Astrocyte of the spinal cord (primary cell): ENCODE results near the gene KBTBD8.

Experiments
- DNase-seq: peaks from one replicate; pipeline ENCODE4 v3.0.0; 2011; ENCODE audit warnings: low read depth, low spot score
- H3K4me3 ChIP-seq: 2 replicates; pipeline ENCODE4 v1.5.1; 2011; ENCODE audit warnings: low read depth, mild to moderate bottlenecking, low read length, moderate library complexity
- in situ Hi-C: cut with HindIII; loops from 2 replicates; pipeline ENCODE4 v1.10.0; 2017; ENCODE audit warnings: low sequenced_read_pairs
- TF ChIP-seq, protein P1 (sequence below): IDR thresholded peaks from 2 replicates; pipeline ENCODE4 v1.5.1; 2012; ENCODE audit warnings: low read depth, mild to moderate bottlenecking, low read length, inconsistent platforms

Gene KBTBD8

DNA sequence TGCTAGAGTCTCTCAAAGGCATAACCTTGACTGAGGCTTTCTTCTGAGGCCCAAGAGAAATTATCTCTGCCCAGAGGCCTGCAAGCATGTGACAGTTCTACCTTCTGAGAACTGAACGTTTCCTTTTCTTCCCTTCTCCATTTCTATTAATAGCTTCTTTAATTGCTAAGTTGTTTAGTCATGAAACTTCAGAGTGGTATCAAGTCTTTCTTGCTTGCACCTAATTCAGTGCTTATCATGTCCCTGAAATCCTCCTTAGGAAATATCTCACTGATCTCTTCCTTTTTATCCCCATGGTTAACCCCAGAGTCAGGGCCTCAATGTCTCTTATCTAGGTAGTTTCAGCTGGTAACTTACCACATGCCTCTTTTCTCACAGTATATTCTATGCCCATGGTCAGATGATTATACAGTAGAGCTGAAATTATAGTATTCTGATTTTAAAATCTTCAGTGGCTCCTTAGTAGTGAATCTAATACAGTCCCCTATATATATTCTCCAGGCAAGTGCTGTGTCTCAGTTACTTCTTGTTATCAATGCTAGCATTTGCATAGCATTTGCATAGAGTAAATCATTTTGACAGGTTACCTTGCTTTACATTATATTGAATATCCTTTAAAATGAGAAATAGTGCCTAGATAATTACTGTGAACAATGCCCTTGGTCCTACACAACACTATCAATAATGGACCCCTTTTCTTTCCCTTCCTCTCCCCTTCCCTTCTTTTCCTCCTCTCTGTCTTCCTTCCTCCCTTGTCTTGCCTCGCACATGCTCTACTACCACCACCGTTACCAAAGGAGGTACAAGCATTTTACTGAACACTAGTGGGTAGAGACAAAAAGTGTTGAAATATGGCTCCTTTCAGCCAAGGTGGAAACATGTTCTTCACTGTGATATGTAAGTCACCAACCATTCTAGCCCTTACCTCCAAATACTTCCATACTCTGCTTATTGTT lies 33.0 kb downstream of the KBTBD8 start:
- H3K4me3 ChIP-seq, result no peak overlapping the region
- in situ Hi-C loops, result no loop called here
- DNase-seq, result no peak

DNA sequence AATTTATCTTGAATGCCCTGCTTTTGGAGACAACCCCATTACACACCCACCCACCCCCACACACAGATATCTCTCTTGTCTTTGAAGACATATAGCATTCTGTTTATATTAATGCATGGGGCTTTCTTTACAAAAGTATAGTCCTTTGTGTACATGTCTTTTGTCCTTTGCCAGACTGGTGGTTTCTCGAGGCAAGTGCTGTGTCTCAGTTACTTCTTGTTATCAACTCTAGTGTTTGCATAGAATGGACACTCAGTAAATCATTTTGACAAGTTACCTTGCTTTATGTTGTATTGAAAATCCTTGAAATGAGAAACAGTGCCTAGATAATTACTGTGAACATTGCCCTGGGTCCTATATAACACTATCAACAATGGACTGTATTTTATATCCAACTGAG lies 33.9 kb downstream of the KBTBD8 start:
- DNase-seq, result no peak
- H3K4me3 ChIP-seq, result no peak overlapping the region
- in situ Hi-C loops, result no loop called here
- TF ChIP-seq, protein P1, sequence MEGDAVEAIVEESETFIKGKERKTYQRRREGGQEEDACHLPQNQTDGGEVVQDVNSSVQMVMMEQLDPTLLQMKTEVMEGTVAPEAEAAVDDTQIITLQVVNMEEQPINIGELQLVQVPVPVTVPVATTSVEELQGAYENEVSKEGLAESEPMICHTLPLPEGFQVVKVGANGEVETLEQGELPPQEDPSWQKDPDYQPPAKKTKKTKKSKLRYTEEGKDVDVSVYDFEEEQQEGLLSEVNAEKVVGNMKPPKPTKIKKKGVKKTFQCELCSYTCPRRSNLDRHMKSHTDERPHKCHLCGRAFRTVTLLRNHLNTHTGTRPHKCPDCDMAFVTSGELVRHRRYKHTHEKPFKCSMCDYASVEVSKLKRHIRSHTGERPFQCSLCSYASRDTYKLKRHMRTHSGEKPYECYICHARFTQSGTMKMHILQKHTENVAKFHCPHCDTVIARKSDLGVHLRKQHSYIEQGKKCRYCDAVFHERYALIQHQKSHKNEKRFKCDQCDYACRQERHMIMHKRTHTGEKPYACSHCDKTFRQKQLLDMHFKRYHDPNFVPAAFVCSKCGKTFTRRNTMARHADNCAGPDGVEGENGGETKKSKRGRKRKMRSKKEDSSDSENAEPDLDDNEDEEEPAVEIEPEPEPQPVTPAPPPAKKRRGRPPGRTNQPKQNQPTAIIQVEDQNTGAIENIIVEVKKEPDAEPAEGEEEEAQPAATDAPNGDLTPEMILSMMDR, result no peak

More for the DNA sequence above, 33.0 kb downstream of the KBTBD8 start:
- TF ChIP-seq, protein P1, result no peak

DNA sequence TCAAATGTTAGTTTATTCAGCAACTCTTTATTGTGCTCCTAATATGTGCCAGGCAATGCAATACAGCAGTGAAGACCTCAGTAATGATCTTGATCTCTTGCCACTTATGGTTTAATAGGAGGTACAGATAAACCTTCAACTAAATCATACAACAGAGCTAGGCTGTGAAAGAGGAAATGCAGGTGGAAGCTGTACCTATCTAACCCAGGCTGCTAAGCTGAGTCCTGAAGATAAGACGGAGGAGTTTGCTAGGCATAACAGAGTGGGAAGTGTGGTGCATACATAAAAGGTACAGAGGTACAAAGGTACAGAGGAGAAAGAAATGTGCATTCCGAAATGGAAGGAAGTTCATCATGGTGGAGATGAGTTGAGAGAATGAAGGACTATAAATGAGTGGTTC lies 35.0 kb downstream of the KBTBD8 start:
- TF ChIP-seq, protein P1, result no peak
- in situ Hi-C loops, result no loop called here
- DNase-seq, result no peak
- H3K4me3 ChIP-seq, result no peak overlapping the region

DNA sequence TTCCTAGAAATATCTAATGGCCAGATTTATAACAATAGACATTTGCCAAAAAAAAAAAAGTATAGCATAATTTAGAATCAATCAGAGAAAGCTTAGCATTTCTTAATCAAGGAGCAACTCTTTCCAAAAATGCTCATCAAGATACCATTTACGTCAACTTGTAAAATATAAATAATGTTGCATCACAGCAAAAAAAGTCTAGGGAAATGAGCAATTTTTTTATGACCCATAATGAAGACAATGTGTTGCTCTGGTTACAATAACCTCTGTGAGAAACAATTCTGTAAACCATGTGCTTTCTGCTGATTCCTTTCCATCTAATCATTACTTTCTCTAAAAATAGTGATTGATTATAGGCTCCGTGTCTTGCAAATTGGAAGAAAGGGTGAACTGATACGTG lies 36.3 kb downstream of the KBTBD8 start:
- TF ChIP-seq, protein P1, result no peak
- in situ Hi-C loops, result no loop called here
- DNase-seq, result no peak
- H3K4me3 ChIP-seq, result no peak overlapping the region

DNA sequence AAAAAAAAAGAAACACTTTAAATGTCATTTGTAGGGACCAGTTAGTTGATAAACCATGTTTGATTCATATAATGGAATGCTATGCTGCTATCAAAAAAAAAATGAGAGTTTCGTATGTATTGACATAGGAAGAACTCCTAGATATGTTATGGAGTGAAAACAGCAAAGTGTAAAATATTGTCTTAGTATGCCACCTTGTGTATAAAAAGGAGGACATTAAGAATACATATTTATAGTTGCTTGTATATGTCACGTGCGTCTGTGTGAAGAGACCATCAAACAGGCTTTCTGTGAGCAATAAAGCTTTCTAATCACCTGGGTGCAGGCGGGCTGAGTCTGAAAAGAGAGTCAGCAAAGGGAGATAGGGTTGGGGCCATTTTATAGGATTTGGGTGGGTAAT lies 39.5 kb downstream of the KBTBD8 start:
- in situ Hi-C loops, result no loop called here
- DNase-seq, result no peak
- TF ChIP-seq, protein P1, result no peak
- H3K4me3 ChIP-seq, result no peak overlapping the region

DNA sequence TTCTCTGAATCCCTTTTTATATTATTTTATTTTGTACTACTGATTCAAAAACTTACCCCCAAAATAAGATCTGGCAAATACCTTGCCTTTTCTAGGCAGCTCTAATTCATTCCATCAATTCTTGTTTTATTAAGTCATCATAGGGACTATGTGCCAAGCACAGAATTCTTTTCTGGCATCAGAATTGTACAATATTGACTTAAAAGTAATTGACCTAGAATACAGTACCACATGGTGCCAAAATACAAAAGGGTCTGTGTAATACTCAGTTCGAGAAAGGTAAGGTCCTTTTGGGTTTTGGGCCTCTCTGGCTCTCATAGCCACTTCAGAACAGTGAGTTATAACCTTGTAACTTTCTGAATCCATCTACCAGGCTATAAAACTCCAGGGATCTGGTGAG lies 46.2 kb downstream of the KBTBD8 start:
- TF ChIP-seq, protein P1, result no peak
- H3K4me3 ChIP-seq, result no peak overlapping the region
- in situ Hi-C loops, result no loop called here
- no peak for DNase-seq
